Superior temporal gyrus (tissue), 1 donor: ENCODE measurements around the gene CUL2.
"Not testable (repeated sequence)": the region's sequence is repeated elsewhere in the genome, so short reads cannot be mapped to it uniquely, and the experiment has no call there.

Experiments
- DNase-seq: peaks from one replicate; pipeline ENCODE4 v3.0.0-alpha.2; 2016; ENCODE audit errors: extremely low spot score

Gene CUL2

GRCh38 chr10:35019041-35020024 is 70.8 kb downstream of the CUL2 start:
- DNase-seq = no peak

- DNase-seq = no peak
Measured at GRCh38 chr10:35017608-35018007, 72.5 kb downstream of the CUL2 start.

- DNase-seq = no peak
Measured at GRCh38 chr10:35015843-35016408, 74.2 kb downstream of the CUL2 start.

GRCh38 chr10:35012781-35013180 is 77.4 kb downstream of the CUL2 start:
- no peak for DNase-seq

- DNase-seq = no peak
Measured at GRCh38 chr10:35011771-35012191, 78.4 kb downstream of the CUL2 start.

GRCh38 chr10:35007858-35008301 is 82.3 kb downstream of the CUL2 start:
- DNase-seq = no peak

GRCh38 chr10:35006836-35007235 is 83.3 kb downstream of the CUL2 start:
- DNase-seq = no peak

GRCh38 chr10:35005868-35006267 is 84.3 kb downstream of the CUL2 start:
- DNase-seq = no peak

GRCh38 chr10:35004651-35005050 is 85.5 kb downstream of the CUL2 start:
- DNase-seq = no peak

- no peak for DNase-seq
Measured at GRCh38 chr10:35003906-35004305, 86.2 kb downstream of the CUL2 start.

- DNase-seq = no peak
Measured at GRCh38 chr10:35000936-35001335, 89.2 kb downstream of the CUL2 start.

GRCh38 chr10:34999532-34999931 is 90.6 kb downstream of the CUL2 start:
- no peak for DNase-seq

- no peak for DNase-seq
Measured at GRCh38 chr10:34998940-34999339, 91.2 kb downstream of the CUL2 start.

GRCh38 chr10:34996843-34997242 is 93.3 kb downstream of the CUL2 start:
- no peak for DNase-seq

- no peak for DNase-seq
Measured at GRCh38 chr10:34995925-34996324, 94.2 kb downstream of the CUL2 start.

GRCh38 chr10:34994565-34995142 is 95.5 kb downstream of the CUL2 start:
- peak; percentile 49 for DNase-seq

- DNase-seq = no peak
Measured at GRCh38 chr10:34993782-34994181, 96.4 kb downstream of the CUL2 start.

- DNase-seq = not testable (repeated sequence)
Measured at GRCh38 chr10:34991117-34991516, 99.0 kb downstream of the CUL2 start.

GRCh38 chr10:34988397-34989067 is 101.6 kb downstream of the CUL2 start:
- no peak for DNase-seq

- DNase-seq = no peak
Measured at GRCh38 chr10:34985823-34986222, 104.3 kb downstream of the CUL2 start.

GRCh38 chr10:34985146-34985545 is 105.0 kb downstream of the CUL2 start:
- no peak for DNase-seq

- DNase-seq = no peak
Measured at GRCh38 chr10:34981844-34982243, 108.3 kb downstream of the CUL2 start.
